Measurements from ENCODE around the gene JAZF1. TPM values are rescaled to one million over a fixed set of nuclear protein-coding genes. Genes with fewer than 3 reads are reported as not detected.

Gene JAZF1
- polyA plus RNA-seq, 3 donors: 12.1 to 18.1 (median 17.2) TPM

- intact Hi-C loops (cut with micrococcal nuclease): no loop called here
- peaks cover 0 to 2% of the 10 kb centered on the region in 2 donors for H3K36me3 ChIP-seq (replicated peaks in 1 of 2; ENCODE audit: control insufficient read depth in 1 of 2, insufficient read depth in 2 of 2, low read length in 2 of 2)
- H2AFZ ChIP-seq (ENCODE audit: insufficient read depth, low read depth, low read length, poor library complexity, severe bottlenecking): no peak overlapping the region
- Mint-ChIP-seq H3K36me3 (peaks cover 16 to 29% of the 10 kb centered on the region in 2 donors), H3K9me3 (peaks cover 0 to 1% (median 0%) of the 10 kb centered on the region in 7 donors), H3K4me1 (peaks cover 13% of the 10 kb centered on the region), H3K4me3 (no peak overlapping the region), H3K27me3 (ENCODE audit: low read depth in 3 of 3) (peaks cover 0 to 2% (median 0%) of the 10 kb centered on the region in 3 donors), H3K27ac (no peak overlapping the region)
- H4K20me1 ChIP-seq (ENCODE audit: insufficient read depth, low read length): peaks cover 97% of the 10 kb centered on the region
- no peak for TF ChIP-seq CTCF (IDR thresholded peaks at IDR 0.05)
- H3K27ac ChIP-seq (ENCODE audit: low read depth in 1 of 2, low read length in 2 of 2): no peak overlapping the region
- no CpG with 5 or more reads among the region's 3 CpGs for WGBS (ENCODE audit: insufficient coverage)
- H3K9ac ChIP-seq (ENCODE audit: insufficient read depth, low read length, poor library complexity, severe bottlenecking): no peak overlapping the region
- no peak overlapping the region for H3K4me2 ChIP-seq (replicated peaks; ENCODE audit: extremely low read depth, low read length, poor library complexity, severe bottlenecking)
- H3K79me2 ChIP-seq (ENCODE audit: insufficient read depth, low read length): peaks cover 49% of the 10 kb centered on the region
- peaks cover 11 to 14% of the 10 kb centered on the region in 2 donors for H3K4me1 ChIP-seq (ENCODE audit: control insufficient read depth in 1 of 2, insufficient read depth in 2 of 2, low read length in 2 of 2)
- no peaks in the 10 kb centered on the region for H3K27me3 ChIP-seq (ENCODE audit: control insufficient read depth in 2 of 2, insufficient read depth in 2 of 2, low read length in 2 of 2)
- H3K4me3 ChIP-seq (replicated peaks in 1 of 3; ENCODE audit: low read depth in 2 of 3, low read length in 3 of 3): no peak overlapping the region
- H3K9me3 ChIP-seq (replicated peaks in 1 of 2; ENCODE audit: control insufficient read depth in 1 of 2, insufficient read depth in 1 of 2, low read length in 2 of 2): no peaks in the 10 kb centered on the region
- DNase-seq: no peak
These were observed 68.6 kb downstream of the JAZF1 start for GRCh38 chr7:28112012-28112411.

GRCh38 chr7:28110427-28111012 lies 70.1 kb downstream of the JAZF1 start:
- Mint-ChIP-seq H3K4me1 (peaks cover 14% of the 10 kb centered on the region), H3K9me3 (peaks cover 0 to 1% (median 0%) of the 10 kb centered on the region in 7 donors), H3K36me3 (peaks cover 16 to 24% of the 10 kb centered on the region in 2 donors), H3K4me3 (no peak overlapping the region), H3K27me3 (ENCODE audit: low read depth in 3 of 3) (no peaks in the 10 kb centered on the region), H3K27ac (no peak overlapping the region)
- H3K4me2 ChIP-seq (replicated peaks; ENCODE audit: extremely low read depth, low read length, poor library complexity, severe bottlenecking): no peak overlapping the region
- no peak overlapping the region for H3K9ac ChIP-seq (ENCODE audit: insufficient read depth, low read length, poor library complexity, severe bottlenecking)
- no peak for TF ChIP-seq CTCF (IDR thresholded peaks at IDR 0.05)
- H3K9me3 ChIP-seq (replicated peaks in 1 of 2; ENCODE audit: control insufficient read depth in 1 of 2, insufficient read depth in 1 of 2, low read length in 2 of 2): no peaks in the 10 kb centered on the region
- peaks cover 60% of the 10 kb centered on the region for H3K79me2 ChIP-seq (ENCODE audit: insufficient read depth, low read length)
- no peak overlapping the region for H3K4me3 ChIP-seq (replicated peaks in 1 of 3; ENCODE audit: low read depth in 2 of 3, low read length in 3 of 3)
- intact Hi-C loops (cut with micrococcal nuclease): no loop called here
- DNase-seq: no peak
- WGBS (ENCODE audit: insufficient coverage): 77% methylated on average over 2 of the region's 4 CpGs
- H3K27ac ChIP-seq (ENCODE audit: low read depth in 1 of 2, low read length in 2 of 2): no peak overlapping the region
- no peak overlapping the region for H2AFZ ChIP-seq (ENCODE audit: insufficient read depth, low read depth, low read length, poor library complexity, severe bottlenecking)
- no peaks in the 10 kb centered on the region for H3K27me3 ChIP-seq (ENCODE audit: control insufficient read depth in 2 of 2, insufficient read depth in 2 of 2, low read length in 2 of 2)
- H3K4me1 ChIP-seq (ENCODE audit: control insufficient read depth in 1 of 2, insufficient read depth in 2 of 2, low read length in 2 of 2): peaks cover 11 to 14% of the 10 kb centered on the region in 2 donors
- H3K36me3 ChIP-seq (replicated peaks in 1 of 2; ENCODE audit: control insufficient read depth in 1 of 2, insufficient read depth in 2 of 2, low read length in 2 of 2): peaks cover 0 to 2% of the 10 kb centered on the region in 2 donors
- H4K20me1 ChIP-seq (ENCODE audit: insufficient read depth, low read length): peaks cover 97% of the 10 kb centered on the region
